ENCODE results near the gene DEFB124. TPM values are rescaled to one million over a fixed set of nuclear protein-coding genes. Genes with fewer than 3 reads are reported as not detected.
A peak's percentile ranks its signal among the peaks of the same experiment; 100 is the strongest.
"Not testable (repeated sequence)": the region's sequence is repeated elsewhere in the genome, so short reads cannot be mapped to it uniquely, and the experiment has no call there.

The DEFB124 gene
- total RNA-seq, 4 donors from 2014 or later: not detected

DNA sequence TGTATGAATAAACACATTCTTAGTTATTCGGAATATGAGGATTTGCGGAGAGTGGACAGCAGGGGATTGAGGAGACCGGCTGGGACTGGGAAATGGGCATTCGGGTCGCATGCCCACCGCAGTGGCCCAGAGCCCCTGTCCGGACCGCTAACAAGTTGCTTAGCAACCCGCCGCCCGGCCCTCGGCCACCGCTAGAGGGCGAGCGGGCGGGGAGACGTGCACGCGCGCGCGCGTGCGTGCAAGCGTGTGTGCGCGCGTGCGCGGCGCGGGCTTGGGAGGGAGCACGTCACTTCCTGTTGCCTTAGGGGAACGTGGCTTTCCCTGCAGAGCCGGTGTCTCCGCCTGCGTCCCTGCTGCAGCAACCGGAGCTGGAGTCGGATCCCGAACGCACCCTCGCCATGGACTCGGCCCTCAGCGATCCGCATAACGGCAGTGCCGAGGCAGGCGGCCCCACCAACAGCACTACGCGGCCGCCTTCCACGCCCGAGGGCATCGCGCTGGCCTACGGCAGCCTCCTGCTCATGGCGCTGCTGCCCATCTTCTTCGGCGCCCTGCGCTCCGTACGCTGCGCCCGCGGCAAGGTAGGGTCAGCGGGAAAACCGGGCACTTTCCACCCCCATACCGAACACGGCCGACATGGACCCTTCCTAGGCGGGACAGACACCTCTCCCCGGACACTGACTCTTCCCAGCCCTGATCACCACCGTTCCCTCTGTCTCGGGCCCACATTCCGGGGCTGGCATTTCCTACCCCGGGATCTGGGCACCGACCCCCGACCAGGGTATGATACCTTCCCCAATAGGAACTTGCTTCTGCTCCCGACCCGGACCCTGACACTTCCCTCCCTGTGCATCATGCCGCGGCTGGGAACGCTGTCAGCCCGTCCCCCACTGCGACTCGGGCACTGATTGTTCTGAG is 39.5 kb upstream of the DEFB124 start, which contains the start of gene HM13:
HM13 (plus strand) TSS at position 289 of the 918 bp plus-strand sequence; CDS start at position 399, 110 bp downstream.
- Histone ChIP-seq H3K27me3 (no peaks in the 10 kb centered on the region), H3K4me1 (peaks cover 0 to 42% (median 21%) of the 10 kb centered on the region in 4 donors), H3K27ac (peak within 1 kb of the TSS; percentile 6 to 89 (median 82)), H3K9me3 (no peaks in the 10 kb centered on the region), H3K4me3 (peak within 1 kb of the TSS; percentile 70 to 98 (median 88)), H3K36me3 (peaks cover 0 to 27% (median 0%) of the 10 kb centered on the region in 3 donors)
- TF ChIP-seq POLR2A (IDR thresholded peaks at IDR 0.05) (peak in 1 of 2 donors; percentile 69), EP300 (IDR thresholded peaks at IDR 0.05) (peak in 1 of 2 donors; percentile 75)
- TF ChIP-seq, protein P1, sequence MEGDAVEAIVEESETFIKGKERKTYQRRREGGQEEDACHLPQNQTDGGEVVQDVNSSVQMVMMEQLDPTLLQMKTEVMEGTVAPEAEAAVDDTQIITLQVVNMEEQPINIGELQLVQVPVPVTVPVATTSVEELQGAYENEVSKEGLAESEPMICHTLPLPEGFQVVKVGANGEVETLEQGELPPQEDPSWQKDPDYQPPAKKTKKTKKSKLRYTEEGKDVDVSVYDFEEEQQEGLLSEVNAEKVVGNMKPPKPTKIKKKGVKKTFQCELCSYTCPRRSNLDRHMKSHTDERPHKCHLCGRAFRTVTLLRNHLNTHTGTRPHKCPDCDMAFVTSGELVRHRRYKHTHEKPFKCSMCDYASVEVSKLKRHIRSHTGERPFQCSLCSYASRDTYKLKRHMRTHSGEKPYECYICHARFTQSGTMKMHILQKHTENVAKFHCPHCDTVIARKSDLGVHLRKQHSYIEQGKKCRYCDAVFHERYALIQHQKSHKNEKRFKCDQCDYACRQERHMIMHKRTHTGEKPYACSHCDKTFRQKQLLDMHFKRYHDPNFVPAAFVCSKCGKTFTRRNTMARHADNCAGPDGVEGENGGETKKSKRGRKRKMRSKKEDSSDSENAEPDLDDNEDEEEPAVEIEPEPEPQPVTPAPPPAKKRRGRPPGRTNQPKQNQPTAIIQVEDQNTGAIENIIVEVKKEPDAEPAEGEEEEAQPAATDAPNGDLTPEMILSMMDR (IDR thresholded peaks at IDR 0.05): peak; percentile 99 to 100 (median 99)
- 0 to 1% methylated on average over 74 to 86 of the region's 86 CpGs for WGBS, 2 donors
- DNase-seq (ENCODE audit: low spot score in 2 of 2): peak; percentile 80 to 85

DNA sequence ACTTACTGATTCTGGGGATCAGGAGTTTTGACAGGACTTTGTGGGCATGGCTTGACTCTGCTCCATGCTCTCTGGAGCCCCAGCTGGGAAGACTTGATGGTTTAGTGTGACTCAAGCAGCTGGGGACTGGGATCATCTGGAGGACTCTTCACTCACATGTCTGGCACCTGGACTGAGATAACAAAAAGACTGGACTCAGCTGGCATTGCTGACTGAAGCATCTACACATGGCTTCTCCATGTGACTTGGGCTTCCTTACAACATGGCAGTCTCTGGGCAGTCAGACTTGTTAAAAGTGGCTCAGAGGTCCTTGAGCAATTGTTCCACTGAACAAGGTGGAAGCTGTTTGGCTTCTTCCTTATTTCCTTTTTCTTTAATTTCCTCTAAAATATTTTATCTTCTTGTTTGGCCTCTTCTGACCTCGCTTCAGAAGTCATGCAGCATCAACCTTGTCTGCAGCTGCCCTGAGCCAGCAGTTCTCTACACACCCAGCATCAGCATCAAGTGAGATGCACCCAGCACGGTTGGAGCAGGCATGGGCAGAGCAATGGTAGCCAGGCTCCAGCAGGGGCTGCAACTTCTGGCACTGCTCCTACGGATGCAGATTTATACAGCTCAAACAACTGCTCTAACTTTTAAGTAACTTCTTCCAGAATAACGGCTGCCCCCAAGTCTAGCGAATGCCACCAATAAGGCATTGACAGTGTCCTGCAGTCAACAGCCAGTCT is 33.8 kb upstream of the DEFB124 start:
- peaks cover 0 to 7% (median 0%) of the 10 kb centered on the region in 4 donors for H3K9me3 ChIP-seq
- DNase-seq (ENCODE audit: low spot score in 2 of 2): no peak
- H3K36me3 ChIP-seq: no peaks in the 10 kb centered on the region
- TF ChIP-seq EP300 (IDR thresholded peaks at IDR 0.05): no peak
- 74 to 88% methylated on average over 5 of the region's 5 CpGs for WGBS, 2 donors
- no peaks in the 10 kb centered on the region for H3K4me1 ChIP-seq
- no peaks in the 10 kb centered on the region for H3K27me3 ChIP-seq
- H3K4me3 ChIP-seq: no peak overlapping the region
- H3K27ac ChIP-seq: no peak overlapping the region

DNA sequence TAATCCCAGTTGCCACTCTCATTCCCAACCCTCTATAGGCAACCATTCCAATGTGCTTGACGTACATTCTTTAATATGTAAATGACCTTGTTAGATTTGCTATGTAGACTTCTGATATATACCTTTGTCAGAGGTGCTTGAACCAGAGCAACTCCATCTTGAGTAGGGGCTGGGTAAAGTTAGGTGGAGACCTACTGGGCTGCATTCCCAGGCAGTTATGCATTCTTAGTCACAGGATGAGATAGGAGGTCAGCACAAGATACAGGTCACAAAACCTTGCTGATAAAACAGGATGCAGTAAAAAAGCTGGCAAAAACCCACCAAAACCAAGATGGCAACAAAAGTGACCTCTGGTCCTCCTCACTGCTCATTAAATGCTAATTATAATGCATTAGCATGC is 31.0 kb upstream of the DEFB124 start:
- Histone ChIP-seq H3K27ac (no peak overlapping the region), H3K9me3 (peaks cover 0 to 7% (median 0%) of the 10 kb centered on the region in 4 donors), H3K27me3 (no peaks in the 10 kb centered on the region), H3K4me1 (peaks cover 0 to 7% (median 0%) of the 10 kb centered on the region in 4 donors), H3K4me3 (no peak overlapping the region), H3K36me3 (no peaks in the 10 kb centered on the region)
- no peak for DNase-seq (ENCODE audit: low spot score in 2 of 2)
- 84 to 93% methylated on average over 1 of the region's 1 CpG for WGBS, 2 donors
- TF ChIP-seq, protein P1 (IDR thresholded peaks at IDR 0.05): no peak
- no peak for TF ChIP-seq POLR2A (IDR thresholded peaks at IDR 0.05)
- no peak for TF ChIP-seq EP300 (IDR thresholded peaks at IDR 0.05)

DNA sequence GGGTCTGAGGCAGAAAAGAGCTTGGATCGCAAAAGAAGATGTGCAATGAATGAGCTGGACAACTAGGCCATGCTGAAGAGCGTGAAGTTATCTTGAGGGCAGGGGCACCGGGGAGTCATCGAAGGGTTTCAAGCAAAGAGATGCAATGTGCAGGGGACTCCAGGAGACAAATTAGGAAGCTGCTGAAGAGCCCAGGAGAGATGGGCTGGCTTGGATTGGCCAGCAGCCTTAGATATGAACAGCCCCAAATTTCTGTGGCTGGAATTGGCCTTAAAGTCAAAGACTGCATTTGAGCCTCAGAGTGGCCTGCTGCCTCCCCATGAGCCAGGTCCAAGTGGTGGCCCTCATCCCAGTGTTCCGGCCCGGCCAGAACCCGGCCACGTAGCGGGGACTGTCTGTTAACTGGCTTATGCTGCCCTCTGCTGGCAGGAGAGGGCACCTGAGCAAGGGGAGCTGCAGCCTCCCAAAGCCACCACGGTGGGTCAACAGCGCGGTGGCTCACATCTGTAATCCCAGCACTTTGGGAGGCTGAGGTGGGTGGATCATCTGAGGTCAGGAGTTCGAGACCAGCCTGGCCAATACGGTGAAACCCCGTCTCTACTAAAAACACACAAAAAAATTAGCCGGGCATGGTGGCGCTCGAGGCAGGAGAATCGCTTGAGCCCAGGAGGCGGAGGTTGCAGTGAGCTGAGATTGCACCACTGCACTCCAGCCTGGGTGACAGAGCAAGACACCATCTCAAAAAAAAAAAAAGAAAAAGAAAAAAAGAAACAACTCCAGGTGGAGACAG is 28.2 kb upstream of the DEFB124 start:
- H3K27me3 ChIP-seq, H3K4me3 ChIP-seq, H3K36me3 ChIP-seq, H3K9me3 ChIP-seq, H3K27ac ChIP-seq, H3K4me1 ChIP-seq: not testable (repeated sequence)
- peak; percentile 79 to 90 for DNase-seq (ENCODE audit: low spot score in 2 of 2)
- WGBS, 2 donors: 32 to 39% methylated on average over 17 to 20 of the region's 20 CpGs
- TF ChIP-seq, protein P1 (IDR thresholded peaks at IDR 0.05): peak; percentile 85 to 98 (median 93)

DNA sequence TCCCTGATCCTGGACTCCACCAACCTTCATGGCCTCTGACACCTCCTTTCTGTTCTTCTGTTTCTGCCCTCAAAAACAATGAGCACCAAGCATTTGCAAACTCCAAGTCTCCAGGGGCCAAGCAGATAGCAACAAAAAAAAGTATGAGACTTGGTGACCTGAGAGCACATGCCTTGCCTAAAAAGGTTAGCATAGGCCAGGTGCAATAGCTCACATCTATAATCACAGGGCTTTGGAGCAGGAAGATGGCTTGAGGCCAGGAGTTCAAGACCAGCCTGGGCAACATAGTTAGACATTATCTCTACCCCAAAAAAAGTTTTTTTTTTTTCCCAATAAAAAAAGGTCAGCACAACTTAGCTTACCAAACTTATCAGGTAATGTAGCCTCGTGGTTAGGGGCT is 25.6 kb upstream of the DEFB124 start:
- no peaks in the 10 kb centered on the region for H3K9me3 ChIP-seq
- no peaks in the 10 kb centered on the region for H3K36me3 ChIP-seq
- H3K27ac ChIP-seq: no peak overlapping the region
- H3K4me3 ChIP-seq: no peak overlapping the region
- TF ChIP-seq EP300 (IDR thresholded peaks at IDR 0.05) (no peak), POLR2A (IDR thresholded peaks at IDR 0.05) (no peak)
- TF ChIP-seq, protein P1 (IDR thresholded peaks at IDR 0.05): no peak
- WGBS, 2 donors: 31 to 64% methylated on average over 1 of the region's 1 CpG
- H3K4me1 ChIP-seq: peaks cover 0 to 25% (median 4%) of the 10 kb centered on the region in 4 donors
- no peaks in the 10 kb centered on the region for H3K27me3 ChIP-seq
- DNase-seq (ENCODE audit: low spot score in 2 of 2): no peak

Data from tibial nerve (tissue), 4 donors.